Aorta (tissue), 5 donors: ENCODE data around the gene ZFAND3. TPM values are rescaled to one million over a fixed set of nuclear protein-coding genes. Genes with fewer than 3 reads are reported as not detected.

Experiments used
- ATAC-seq: fragments of 200-7000 bp; cut with Tn5 transposase; one replicate; pipeline ENCODE4 v1.9.1; 2022; ENCODE audit warnings: moderate library complexity; ENCODE audit not compliant: low FRiP score
- DNase-seq, 2 donors: peaks; one replicate each; pipeline ENCODE4 v3.0.0-alpha.2; 2020
- H3K27ac ChIP-seq, 2 donors: one replicate each; pipeline ENCODE4 v1.5.1; 2013; ENCODE audit warnings: low read length in 2 of 2, mild to moderate bottlenecking in 2 of 2, moderate library complexity in 2 of 2, control low read depth in 1 of 2, inconsistent platforms in 1 of 2, low read depth in 1 of 2
- H3K27me3 ChIP-seq, 2 donors: one replicate each; pipeline ENCODE4 v1.6.1; 2013; ENCODE audit warnings: control low read depth in 1 of 2, low read length in 1 of 2, mild to moderate bottlenecking in 1 of 2, moderate library complexity in 1 of 2; ENCODE audit not compliant: insufficient read depth in 2 of 2, control insufficient read depth in 1 of 2
- H3K36me3 ChIP-seq, 2 donors: one replicate each; pipeline ENCODE4 v1.6.1; 2013; ENCODE audit warnings: control low read depth in 1 of 2, low read length in 1 of 2, mild to moderate bottlenecking in 1 of 2; ENCODE audit not compliant: insufficient read depth in 2 of 2, control insufficient read depth in 1 of 2
- H3K4me1 ChIP-seq, 2 donors: one replicate each; pipeline ENCODE4 v1.6.1; 2013; ENCODE audit warnings: low read length in 2 of 2, control low read depth in 1 of 2, mild to moderate bottlenecking in 1 of 2, moderate library complexity in 1 of 2; ENCODE audit not compliant: insufficient read depth in 2 of 2, control insufficient read depth in 1 of 2
- H3K4me3 ChIP-seq, 2 donors: one replicate each; pipeline ENCODE4 v1.5.1; 2013; ENCODE audit warnings: low read length in 2 of 2, control low read depth in 1 of 2, mild to moderate bottlenecking in 1 of 2
- H3K9me3 ChIP-seq: one replicate; pipeline ENCODE4 v1.6.1; 2013; ENCODE audit warnings: mild to moderate bottlenecking, low read length; ENCODE audit not compliant: control insufficient read depth
- WGBS, 2 donors: extraction: QIAGEN DNeasy Blood & Tissue Kit; methylation state at CpG; one replicate each; pipeline ENCODE4 v1.1.7; 2013; 5-methylcytosine and 5-hydroxymethylcytosine counted together
- intact Hi-C, 2 donors: fragments of 100-400 bp; cut with DNase I; formaldehyde crosslinking; loops; one replicate each; pipeline versions ENCODE4 v1.14.2 to v1.15.0; 2022
- polyA plus RNA-seq, 2 donors: library from polyadenylated mRNA; stranded (reverse); fragments of 200-250 nt; gene quantifications; one replicate each; pipeline ENCODE4 v1.2.3, GENCODE V29; 2013
- total RNA-seq, 2 donors: library from RNA; stranded (reverse); fragmentation: NEBNext Ultra II Directional; extraction: Animal tissue kit (Norgen Biotek cat#: 25700); gene quantifications; one replicate each; pipeline ENCODE4 v1.2.1, GENCODE V29; 2021
- donor health status: healthy with polysubstance abuse.
- donor health status: Bipolar disorder and iron deficiency.
- donor health status: DM: no; HTN: no; CAD: no.
- donor health status: DM: no; HTN: no; CAD: no.
- donor health status: DM: yes; HTN: yes; CAD: no.

ZFAND3 gene
- total and polyA plus RNA-seq, 4 donors: 29.6 to 86.0 (median 65.1) TPM

DNA sequence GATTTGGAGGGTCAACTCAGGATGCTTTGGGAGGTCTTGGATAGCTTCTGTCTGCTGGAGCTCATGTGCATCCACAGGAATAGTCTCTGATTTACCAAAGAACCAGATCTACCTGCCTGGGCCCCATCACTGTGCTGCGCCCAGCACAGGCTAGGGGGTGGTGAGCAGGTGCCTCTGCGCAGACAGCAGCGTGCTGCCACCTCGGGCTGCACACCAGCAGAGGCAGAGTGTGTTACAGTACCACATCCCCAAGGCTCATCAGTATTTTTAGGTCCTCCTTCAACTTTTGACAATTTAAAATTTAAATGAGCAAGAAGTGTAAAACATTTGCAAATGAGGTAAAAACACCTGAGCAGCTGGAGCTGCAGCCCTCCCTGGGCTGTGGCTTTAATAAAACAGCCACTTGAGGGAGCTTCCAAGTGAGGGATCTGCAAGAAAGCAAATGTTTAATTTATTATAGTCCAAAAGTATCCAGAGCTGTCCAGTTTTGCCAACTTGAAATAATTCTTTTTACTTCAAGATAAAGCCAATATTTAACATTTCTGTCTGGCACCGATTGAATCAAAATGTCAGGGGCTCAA lies 324.9 kb downstream of the ZFAND3 start:
- H3K4me1 ChIP-seq: no peaks in the 10 kb centered on the region
- peaks cover 0 to 3% of the 10 kb centered on the region in 2 donors for H3K36me3 ChIP-seq
- 84% methylated on average over 5 of the region's 5 CpGs for WGBS, 2 donors
- H3K4me3 ChIP-seq: no peak overlapping the region
- ATAC-seq (no peak), DNase-seq (no peak)
- no peak overlapping the region for H3K27ac ChIP-seq
- H3K27me3 ChIP-seq: no peaks in the 10 kb centered on the region
- intact Hi-C loops: no loop called here
- no peaks in the 10 kb centered on the region for H3K9me3 ChIP-seq

DNA sequence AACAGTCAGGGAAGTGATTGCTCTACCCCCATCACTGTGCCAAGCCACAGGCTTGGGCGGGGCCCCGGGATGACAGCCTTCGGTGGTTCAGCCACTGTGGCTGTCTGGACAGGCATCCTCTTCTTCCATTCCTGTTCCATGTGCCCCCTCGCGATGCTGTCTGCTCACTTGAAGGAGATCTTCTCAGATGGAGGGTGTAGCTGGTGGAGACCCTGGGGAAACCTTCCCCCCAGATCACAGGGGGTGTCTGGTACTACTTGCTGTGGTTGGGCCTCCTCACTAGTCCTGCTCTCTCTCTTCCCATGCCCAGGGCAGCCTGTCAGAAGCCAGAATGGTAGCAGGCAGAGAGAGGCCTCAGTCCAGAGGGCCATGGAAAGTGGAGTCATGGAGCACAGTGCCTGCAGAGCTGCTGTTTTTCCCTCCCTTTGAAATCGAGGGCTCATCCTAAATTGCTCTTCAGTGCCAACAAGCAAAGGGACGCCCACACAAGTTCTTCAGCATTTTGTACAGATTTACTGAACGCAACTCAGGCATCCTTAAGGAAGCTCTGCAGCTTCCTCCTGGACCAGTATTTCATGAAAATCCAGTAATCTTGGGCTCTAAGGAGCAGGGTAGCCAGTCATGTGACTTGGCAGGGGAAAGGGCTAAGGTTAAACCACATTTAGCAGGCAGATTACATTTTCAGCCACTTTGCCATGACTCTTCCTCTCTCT lies 326.6 kb downstream of the ZFAND3 start:
- Histone ChIP-seq H3K36me3 (no peaks in the 10 kb centered on the region), H3K9me3 (no peaks in the 10 kb centered on the region), H3K4me3 (no peak overlapping the region), H3K27ac (no peak overlapping the region), H3K4me1 (no peaks in the 10 kb centered on the region), H3K27me3 (no peaks in the 10 kb centered on the region)
- DNase-seq (no peak), ATAC-seq (no peak)
- WGBS, 2 donors: 84 to 89% methylated on average over 8 of the region's 8 CpGs
- intact Hi-C loops: no loop called here

DNA sequence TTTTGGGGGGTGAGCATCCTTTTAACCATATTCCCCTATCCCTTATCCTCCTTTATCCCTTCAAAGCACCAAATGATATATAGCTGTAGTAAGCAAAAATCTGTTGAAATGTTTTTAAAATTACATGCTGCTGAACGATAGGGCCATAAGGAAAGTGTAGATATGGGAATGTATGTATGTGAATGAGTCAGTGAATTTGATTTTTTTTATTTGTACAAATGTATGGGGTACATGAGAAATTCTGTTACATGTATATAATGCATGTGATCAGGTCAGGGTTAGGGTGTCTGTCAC lies 327.2 kb downstream of the ZFAND3 start:
- Histone ChIP-seq H3K27ac (no peak overlapping the region), H3K4me3 (no peak overlapping the region), H3K4me1 (no peaks in the 10 kb centered on the region), H3K27me3 (no peaks in the 10 kb centered on the region), H3K9me3 (no peaks in the 10 kb centered on the region), H3K36me3 (no peaks in the 10 kb centered on the region)
- intact Hi-C loops: no loop called here
- WGBS, 2 donors: 58 to 73% methylated on average over 1 of the region's 1 CpG
- no peak for ATAC-seq
- no peak for DNase-seq

DNA sequence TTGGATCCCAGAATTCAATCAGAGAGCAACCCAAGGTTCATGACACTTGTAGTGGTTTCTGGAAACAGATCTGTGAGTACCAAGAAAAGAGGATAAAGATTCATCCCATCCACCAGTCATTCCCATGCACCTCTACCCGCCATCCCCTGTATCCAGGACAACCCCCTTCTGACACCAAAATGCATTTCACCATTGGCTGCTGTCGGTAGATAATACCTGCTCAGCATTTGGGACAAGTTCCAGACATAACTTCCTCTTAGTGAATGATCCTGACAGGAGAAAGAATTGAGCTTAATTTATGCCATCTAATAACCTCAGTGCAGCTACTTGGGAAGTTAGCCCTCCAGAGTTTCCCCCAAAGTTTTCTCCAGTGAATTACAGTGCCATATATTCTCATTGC lies 329.1 kb downstream of the ZFAND3 start:
- no peak for DNase-seq
- H3K27ac ChIP-seq: no peak overlapping the region
- H3K9me3 ChIP-seq: no peaks in the 10 kb centered on the region
- ATAC-seq: no peak
- intact Hi-C loops: no loop called here
- H3K36me3 ChIP-seq: no peaks in the 10 kb centered on the region
- no peaks in the 10 kb centered on the region for H3K27me3 ChIP-seq
- 76 to 79% methylated on average over 2 of the region's 2 CpGs for WGBS, 2 donors
- H3K4me1 ChIP-seq: no peaks in the 10 kb centered on the region
- H3K4me3 ChIP-seq: no peak overlapping the region

DNA sequence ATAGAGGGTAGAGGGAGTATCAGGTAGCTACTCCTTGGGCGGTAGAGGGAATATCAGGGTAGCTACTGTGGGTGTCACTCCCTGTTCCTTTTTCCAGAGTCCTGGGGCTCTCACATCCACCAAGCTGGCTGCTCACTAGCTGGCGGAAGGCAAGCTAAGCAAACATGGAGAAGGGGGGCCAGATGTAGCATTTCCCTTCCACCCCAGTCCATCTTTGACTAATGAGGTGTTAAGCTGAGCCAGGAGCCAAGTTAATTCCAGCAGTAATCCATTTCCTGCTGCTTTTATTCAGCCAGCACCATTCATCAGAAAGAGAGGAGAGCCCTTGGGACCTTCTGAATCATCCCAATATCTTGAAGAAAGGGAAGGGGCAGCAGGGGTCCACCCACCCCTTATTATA lies 330.0 kb downstream of the ZFAND3 start:
- H3K27me3 ChIP-seq: no peaks in the 10 kb centered on the region
- no peak overlapping the region for H3K27ac ChIP-seq
- no peak for ATAC-seq
- no peaks in the 10 kb centered on the region for H3K4me1 ChIP-seq
- intact Hi-C loops: no loop called here
- H3K36me3 ChIP-seq: no peaks in the 10 kb centered on the region
- H3K4me3 ChIP-seq: no peak overlapping the region
- DNase-seq: no peak
- 85 to 90% methylated on average over 2 of the region's 2 CpGs for WGBS, 2 donors
- no peaks in the 10 kb centered on the region for H3K9me3 ChIP-seq

DNA sequence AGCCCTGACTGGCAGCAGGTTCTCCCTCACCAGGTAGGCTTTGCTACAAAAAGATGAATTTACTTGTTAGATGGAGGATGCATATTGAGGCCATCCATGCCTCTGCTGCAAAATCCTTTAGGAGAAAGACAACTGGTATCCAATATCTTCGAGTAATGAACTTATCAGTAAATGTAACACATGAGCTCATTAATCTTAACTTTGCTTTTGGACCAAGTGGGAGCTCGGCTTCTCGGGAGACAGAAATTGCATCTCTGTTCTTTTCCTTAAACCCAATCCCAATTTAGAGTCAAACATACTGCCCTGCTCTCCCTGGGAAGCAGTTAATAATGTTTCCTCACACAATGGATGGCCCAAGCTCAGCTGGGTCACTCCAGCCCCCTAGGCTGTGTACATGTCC lies 330.5 kb downstream of the ZFAND3 start:
- WGBS, 2 donors: 74 to 83% methylated on average over 3 of the region's 3 CpGs
- Histone ChIP-seq H3K4me3 (no peak overlapping the region), H3K9me3 (no peaks in the 10 kb centered on the region), H3K4me1 (no peaks in the 10 kb centered on the region), H3K27ac (no peak overlapping the region), H3K36me3 (no peaks in the 10 kb centered on the region), H3K27me3 (no peaks in the 10 kb centered on the region)
- ATAC-seq (no peak), DNase-seq (no peak)
- intact Hi-C loops: no loop called here

DNA sequence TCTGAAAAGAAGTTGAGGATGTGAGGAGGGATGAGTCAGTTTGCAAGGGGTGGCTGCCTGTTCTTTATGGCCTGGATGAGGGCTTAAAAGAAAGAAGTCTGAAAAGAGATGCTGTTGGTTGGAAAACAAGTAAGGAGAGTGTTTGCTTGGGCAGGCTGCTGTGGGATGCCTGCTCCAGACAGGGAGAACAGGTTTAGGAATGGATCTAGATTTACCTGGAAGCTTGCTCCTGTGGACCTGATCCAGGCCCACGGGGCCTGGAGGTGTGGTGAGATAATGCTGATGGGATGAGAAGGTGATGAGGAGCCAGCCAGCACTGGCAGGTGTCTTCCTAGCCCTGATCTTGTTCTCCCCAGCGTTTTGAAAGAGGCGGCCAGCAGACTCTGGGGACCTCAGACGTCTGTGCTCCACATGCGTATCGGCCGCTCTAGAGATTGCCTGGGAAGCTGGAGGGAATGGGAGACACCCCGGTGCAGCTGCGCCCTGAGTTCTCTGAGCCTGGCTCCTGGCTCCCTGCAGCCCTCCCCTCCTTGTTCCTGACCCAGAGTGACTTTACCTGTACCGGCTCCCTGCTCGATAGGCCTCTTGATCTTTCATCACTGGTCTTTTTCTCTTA lies 331.3 kb downstream of the ZFAND3 start:
- Histone ChIP-seq H3K4me3 (no peak overlapping the region), H3K36me3 (no peaks in the 10 kb centered on the region), H3K27me3 (no peaks in the 10 kb centered on the region), H3K27ac (no peak overlapping the region), H3K4me1 (no peaks in the 10 kb centered on the region), H3K9me3 (no peaks in the 10 kb centered on the region)
- intact Hi-C loops: no loop called here
- DNase-seq (no peak), ATAC-seq (no peak)
- 90% methylated on average over 11 of the region's 11 CpGs for WGBS, 2 donors

DNA sequence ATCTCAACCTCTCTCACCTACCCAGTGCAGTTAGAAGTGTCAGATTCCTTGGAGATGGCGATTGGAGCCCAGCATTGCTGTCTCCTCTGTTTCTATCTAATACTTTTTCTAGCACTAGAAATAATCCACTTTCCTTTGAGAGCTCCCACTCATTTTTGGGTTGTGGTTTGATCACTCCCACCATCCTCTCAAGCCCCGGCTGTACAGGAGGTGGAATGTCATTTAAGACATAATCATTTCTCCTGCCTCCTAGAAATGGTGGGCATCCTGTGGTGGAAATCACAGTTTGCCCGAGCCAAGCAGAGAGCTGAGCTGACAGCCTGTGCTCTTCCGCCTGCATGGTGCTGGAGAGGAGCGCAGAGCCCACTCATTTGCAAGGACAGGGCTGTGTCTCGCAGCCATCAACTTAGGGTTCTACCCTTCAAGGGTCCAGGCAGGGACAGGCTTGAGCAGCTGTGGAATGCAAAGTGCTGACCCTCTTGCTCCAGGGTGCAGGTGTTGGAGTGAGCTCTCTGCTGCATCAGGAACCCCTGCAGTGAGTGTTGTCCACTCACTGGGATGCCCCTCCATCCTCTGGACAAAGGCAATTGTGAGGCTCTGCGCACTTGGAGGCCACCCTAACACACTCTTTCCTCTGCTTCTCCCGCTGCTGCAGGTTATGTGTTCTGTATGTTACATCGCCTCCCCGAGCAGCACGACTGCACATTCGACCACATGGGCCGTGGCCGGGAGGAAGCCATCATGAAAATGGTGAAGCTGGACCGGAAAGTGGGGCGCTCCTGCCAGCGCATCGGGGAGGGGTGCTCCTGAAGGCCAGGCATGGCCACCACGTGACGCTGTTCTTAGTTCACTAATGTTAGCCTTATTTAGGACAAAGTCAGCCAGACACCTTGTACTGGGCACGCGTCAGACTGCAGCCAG lies 332.3 kb downstream of the ZFAND3 start:
- ATAC-seq (no peak), DNase-seq (no peak)
- Histone ChIP-seq H3K4me1 (no peaks in the 10 kb centered on the region), H3K27me3 (no peaks in the 10 kb centered on the region), H3K4me3 (no peak overlapping the region), H3K36me3 (no peaks in the 10 kb centered on the region), H3K27ac (no peak overlapping the region), H3K9me3 (no peaks in the 10 kb centered on the region)
- intact Hi-C loops: no loop called here
- 94 to 95% methylated on average over 22 of the region's 22 CpGs for WGBS, 2 donors
